CD14-positive monocyte (primary cell): ENCODE data around the gene NSD2. TPM values are rescaled to one million over a fixed set of nuclear protein-coding genes. Genes with fewer than 3 reads are reported as not detected.

Source experiments
- DNase-seq, 3 donors: peaks; one replicate each; pipeline ENCODE4 v3.0.0-alpha.2; 2011 to 2022
- H2AFZ ChIP-seq: 2 replicates; pipeline ENCODE4 v1.6.0; 2012; ENCODE audit warnings: mild to moderate bottlenecking, low read depth, low read length, inconsistent platforms; ENCODE audit not compliant: insufficient read depth, poor library complexity, severe bottlenecking
- H3K27ac ChIP-seq, 2 donors: 1 replicate in 1 of 2; 2 replicates in 1 of 2; pipeline ENCODE4 v1.5.1; 2012 to 2013; ENCODE audit warnings: low read length in 2 of 2, control low read depth in 1 of 2, inconsistent platforms in 1 of 2, low read depth in 1 of 2, mild to moderate bottlenecking in 1 of 2
- H3K27me3 ChIP-seq, 2 donors: one replicate each; pipeline versions ENCODE4 v1.6.0 to v1.6.1; 2011 to 2013; ENCODE audit warnings: low read length in 2 of 2; ENCODE audit not compliant: control insufficient read depth in 2 of 2, insufficient read depth in 2 of 2
- H3K36me3 ChIP-seq, 2 donors: replicated peaks in 1 of 2; 1 replicate in 1 of 2; 2 replicates in 1 of 2; pipeline versions ENCODE4 v1.5.1 to v1.6.1; 2012 to 2013; ENCODE audit warnings: low read length in 2 of 2, control low read depth in 1 of 2, inconsistent platforms in 1 of 2, mild to moderate bottlenecking in 1 of 2; ENCODE audit not compliant: insufficient read depth in 2 of 2, control insufficient read depth in 1 of 2
- H3K4me1 ChIP-seq, 2 donors: 1 replicate in 1 of 2; 2 replicates in 1 of 2; pipeline versions ENCODE4 v1.5.1 to v1.6.1; 2012 to 2013; ENCODE audit warnings: low read length in 2 of 2, control low read depth in 1 of 2, inconsistent platforms in 1 of 2, mild to moderate bottlenecking in 1 of 2, moderate library complexity in 1 of 2; ENCODE audit not compliant: insufficient read depth in 2 of 2, control insufficient read depth in 1 of 2
- H3K4me2 ChIP-seq: replicated peaks from 2 replicates; pipeline ENCODE3; 2012; ENCODE audit warnings: low read length, moderate library complexity, mild to moderate bottlenecking; ENCODE audit not compliant: poor library complexity, severe bottlenecking; ENCODE audit errors: extremely low read depth
- H3K4me3 ChIP-seq, 3 experiments: fragments of 200-600 bp in 1 of 3; sonication (generic) in 1 of 3; replicated peaks in 1 of 3; 1 replicate in 2 of 3; 2 replicates in 1 of 3; pipeline ENCODE4 v1.5.1; 2011 to 2013; ENCODE audit warnings: low read length in 3 of 3, mild to moderate bottlenecking in 3 of 3, control low read depth in 2 of 3, low read depth in 2 of 3, inconsistent platforms in 1 of 3, moderate library complexity in 1 of 3
- H3K79me2 ChIP-seq: 2 replicates; pipeline ENCODE4 v1.6.0; 2012; ENCODE audit warnings: mild to moderate bottlenecking, control low read depth, inconsistent platforms, low read length, moderate library complexity; ENCODE audit not compliant: insufficient read depth
- H3K9ac ChIP-seq: 2 replicates; pipeline ENCODE4 v1.6.0; 2017; ENCODE audit warnings: low read length, mild to moderate bottlenecking; ENCODE audit not compliant: insufficient read depth, poor library complexity, severe bottlenecking
- H3K9me3 ChIP-seq, 2 donors: replicated peaks in 1 of 2; 1 replicate in 1 of 2; 2 replicates in 1 of 2; pipeline versions ENCODE4 v1.5.1 to v1.6.1; 2012 to 2013; ENCODE audit warnings: low read length in 2 of 2, control low read depth in 1 of 2; ENCODE audit not compliant: control insufficient read depth in 1 of 2, insufficient read depth in 1 of 2
- H4K20me1 ChIP-seq: 2 replicates; pipeline ENCODE4 v1.6.0; 2012; ENCODE audit warnings: mild to moderate bottlenecking, low read length, control low read depth, moderate library complexity; ENCODE audit not compliant: insufficient read depth
- H3K27ac Mint-ChIP-seq, 7 donors: one replicate each; pipeline ENCODE4 v1.8.0; 2020; ENCODE audit warnings: mild to moderate bottlenecking in 7 of 7, mixed read lengths in 7 of 7, moderate library complexity in 6 of 7, inconsistent platforms in 2 of 7
- H3K27me3 Mint-ChIP-seq, 3 donors: one replicate each; pipeline ENCODE4 v1.8.0; 2021 to 2022; ENCODE audit warnings: low read depth in 3 of 3, mild to moderate bottlenecking in 3 of 3, mixed read lengths in 3 of 3, moderate library complexity in 3 of 3, inconsistent platforms in 1 of 3
- H3K36me3 Mint-ChIP-seq, 2 donors: one replicate each; pipeline ENCODE4 v1.8.0; 2020; ENCODE audit warnings: mixed read lengths in 2 of 2, inconsistent platforms in 1 of 2, mild to moderate bottlenecking in 1 of 2
- H3K4me1 Mint-ChIP-seq: one replicate; pipeline ENCODE4 v1.8.0; 2020; ENCODE audit warnings: mild to moderate bottlenecking, mixed read lengths
- H3K4me3 Mint-ChIP-seq, 2 donors: one replicate each; pipeline ENCODE4 v1.8.0; 2020; ENCODE audit warnings: mild to moderate bottlenecking in 2 of 2, mixed read lengths in 2 of 2, moderate library complexity in 1 of 2
- H3K9me3 Mint-ChIP-seq, 7 donors: one replicate each; pipeline ENCODE4 v1.8.0; 2020 to 2022; ENCODE audit warnings: mixed read lengths in 7 of 7, mild to moderate bottlenecking in 6 of 7, moderate library complexity in 6 of 7, inconsistent platforms in 2 of 7
- CTCF ChIP-seq: fragments of 200-600 bp; IDR thresholded peaks from one replicate; pipeline ENCODE4 v1.8.0; 2022; ENCODE audit warnings: antibody characterized with exemption, mild to moderate bottlenecking
- WGBS: methylation state at CpG from one replicate; pipeline ENCODE4 v1.1.5; 2013; ENCODE audit warnings: missing lambda C conversion rate; ENCODE audit not compliant: insufficient coverage; 5-methylcytosine and 5-hydroxymethylcytosine counted together
- intact Hi-C, 2 donors: fragments of 100-400 bp; cut with micrococcal nuclease; formaldehyde crosslinking; loops; one replicate each; pipeline versions ENCODE4 v1.15.0 to v1.15.1; 2023
- polyA plus RNA-seq, 3 donors: library from polyadenylated mRNA; depleted of rRNA in 1 of 3; unstranded in 2 of 3; stranded (reverse) in 1 of 3; fragments of 300-500 nt in 2 of 3; fragments of >200 nt in 1 of 3; fragmentation: Illumina TruSeq in 2 of 3; gene quantifications; 1 replicate in 2 of 3; 2 replicates in 1 of 3; pipeline ENCODE4 v1.2.3, GENCODE V29; 2012 to 2021

Gene NSD2
- polyA plus RNA-seq, 3 donors, result 1.9 to 8.7 (median 2.3) TPM

- peak overlapping the region in 1 of 2 donors; percentile 36 for H3K27ac ChIP-seq
- H3K9me3 ChIP-seq, result no peaks in the 10 kb centered on the region
- intact Hi-C loops, result loop anchor here (5.0 to 10.0 kb wide), 3 partner anchors 131 to 627 kb away; partner anchors contain the start of genes CTBP1 (in 2 of the 2), FAM53A (in 1 of the 2) and NELFA (in 1 of the 2)
- H3K27ac Mint-ChIP-seq, result peak overlapping the region in 4 of 7 donors; percentile 21 to 61 (median 44)
- H3K4me1 Mint-ChIP-seq, result peaks cover 43% of the 10 kb centered on the region
- no peaks in the 10 kb centered on the region for H4K20me1 ChIP-seq
- no peak overlapping the region for H3K4me2 ChIP-seq
- TF ChIP-seq CTCF, result no peak
- peaks cover 19 to 30% of the 10 kb centered on the region in 2 donors for H3K4me1 ChIP-seq
- H3K36me3 ChIP-seq, result no peaks in the 10 kb centered on the region
- H3K36me3 Mint-ChIP-seq, result no peaks in the 10 kb centered on the region
- peaks cover 72% of the 10 kb centered on the region for H3K79me2 ChIP-seq
- H3K9me3 Mint-ChIP-seq, result peaks cover 0 to 1% (median 0%) of the 10 kb centered on the region in 7 donors
- DNase-seq, result no peak
- no peak overlapping the region for H3K4me3 ChIP-seq
- no peaks in the 10 kb centered on the region for H3K27me3 ChIP-seq
- WGBS, result 90% methylated on average over 3 of the region's 3 CpGs
- no peak overlapping the region for H2AFZ ChIP-seq
- H3K4me3 Mint-ChIP-seq, result no peak overlapping the region
- no peak overlapping the region for H3K9ac ChIP-seq
- H3K27me3 Mint-ChIP-seq, result no peaks in the 10 kb centered on the region
These were observed 3.0 kb downstream of the NSD2 start for GRCh38 chr4:1874201-1874600.

GRCh38 chr4:1879485-1879884, 8.3 kb downstream of the NSD2 start:
- H4K20me1 ChIP-seq, result no peaks in the 10 kb centered on the region
- peaks cover 0 to 3% (median 0%) of the 10 kb centered on the region in 7 donors for H3K9me3 Mint-ChIP-seq
- H3K9ac ChIP-seq, result no peak overlapping the region
- H3K4me1 Mint-ChIP-seq, result peaks cover 34% of the 10 kb centered on the region
- intact Hi-C loops, result loop anchor here in 1 of 2 donors (10.0 kb wide), 1 partner anchor 125 kb away; the partner anchor contains the start of gene NELFA
- H3K4me2 ChIP-seq, result no peak overlapping the region
- no peaks in the 10 kb centered on the region for H3K27me3 Mint-ChIP-seq
- no peaks in the 10 kb centered on the region for H3K9me3 ChIP-seq
- peak overlapping the region in 6 of 7 donors; percentile 16 to 66 (median 40) for H3K27ac Mint-ChIP-seq
- no peak overlapping the region for H3K4me3 Mint-ChIP-seq
- H3K4me1 ChIP-seq, result peaks cover 5 to 6% of the 10 kb centered on the region in 2 donors
- peaks cover 0 to 5% of the 10 kb centered on the region in 2 donors for H3K36me3 Mint-ChIP-seq
- no peaks in the 10 kb centered on the region for H3K27me3 ChIP-seq
- H3K4me3 ChIP-seq, result no peak overlapping the region
- H3K36me3 ChIP-seq, result no peaks in the 10 kb centered on the region
- no peak overlapping the region for H2AFZ ChIP-seq
- peaks cover 98% of the 10 kb centered on the region for H3K79me2 ChIP-seq
- peak overlapping the region in 1 of 2 donors; percentile 65 for H3K27ac ChIP-seq
- no peak for TF ChIP-seq CTCF
- 50% methylated on average over 2 of the region's 4 CpGs for WGBS
- no peak for DNase-seq
